ENCODE data around the gene FOXP2.

FOXP2 gene

GRCh38 chr7:114703677-114704076 is 289.1 kb downstream of the FOXP2 start:
- Histone ChIP-seq H3K4me2 (ENCODE audit: low read length) (no peak overlapping the region), H4K20me1 (ENCODE audit: insufficient read depth, low read length) (no peaks in the 10 kb centered on the region), H3K4me3 (ENCODE audit: low read length) (no peak overlapping the region), H3K9ac (ENCODE audit: low read length) (no peak overlapping the region), H3K27ac (ENCODE audit: low read length) (no peak overlapping the region), H3K9me3 (ENCODE audit: insufficient read depth, low read length) (no peaks in the 10 kb centered on the region), H3K79me2 (ENCODE audit: low read length) (no peaks in the 10 kb centered on the region), H2AFZ (ENCODE audit: low read depth, low read length) (no peak overlapping the region), H3K36me3 (replicated peaks; ENCODE audit: low read depth, low read length) (no peaks in the 10 kb centered on the region), H3K27me3 (ENCODE audit: low read depth, low read length) (no peaks in the 10 kb centered on the region), H3K4me1 (ENCODE audit: low read length) (peaks cover 8% of the 10 kb centered on the region; the same call in 1 of the 2 replicates)
- TF ChIP-seq EZH2phosphoT487 (IDR thresholded peaks at IDR 0.05; ENCODE audit: low read depth), result no peak
- no peak for TF ChIP-seq CTCF (IDR thresholded peaks at IDR 0.05; ENCODE audit: low read depth, low read length)

GRCh38 chr7:114708646-114709045 is 294.0 kb downstream of the FOXP2 start:
- Histone ChIP-seq H2AFZ (ENCODE audit: low read depth, low read length) (no peak overlapping the region), H3K9me3 (ENCODE audit: insufficient read depth, low read length) (no peaks in the 10 kb centered on the region), H3K4me1 (ENCODE audit: low read length) (no peaks in the 10 kb centered on the region), H3K36me3 (replicated peaks; ENCODE audit: low read depth, low read length) (no peaks in the 10 kb centered on the region), H3K27me3 (ENCODE audit: low read depth, low read length) (no peaks in the 10 kb centered on the region), H3K4me3 (ENCODE audit: low read length) (no peak overlapping the region), H3K4me2 (ENCODE audit: low read length) (no peak overlapping the region), H3K9ac (ENCODE audit: low read length) (no peak overlapping the region), H4K20me1 (ENCODE audit: insufficient read depth, low read length) (no peaks in the 10 kb centered on the region), H3K27ac (ENCODE audit: low read length) (no peak overlapping the region), H3K79me2 (ENCODE audit: low read length) (no peaks in the 10 kb centered on the region)
- TF ChIP-seq CTCF (IDR thresholded peaks at IDR 0.05; ENCODE audit: low read depth, low read length), result no peak
- no peak for TF ChIP-seq EZH2phosphoT487 (IDR thresholded peaks at IDR 0.05; ENCODE audit: low read depth)

GRCh38 chr7:114710499-114710898 is 295.9 kb downstream of the FOXP2 start:
- Histone ChIP-seq H3K4me1 (ENCODE audit: low read length) (peaks cover 1% of the 10 kb centered on the region; the same call in 1 of the 2 replicates), H3K9me3 (ENCODE audit: insufficient read depth, low read length) (no peaks in the 10 kb centered on the region), H4K20me1 (ENCODE audit: insufficient read depth, low read length) (no peaks in the 10 kb centered on the region), H3K4me3 (ENCODE audit: low read length) (no peak overlapping the region), H3K79me2 (ENCODE audit: low read length) (no peaks in the 10 kb centered on the region), H3K27me3 (ENCODE audit: low read depth, low read length) (no peaks in the 10 kb centered on the region), H2AFZ (ENCODE audit: low read depth, low read length) (no peak overlapping the region), H3K27ac (ENCODE audit: low read length) (no peak overlapping the region), H3K9ac (ENCODE audit: low read length) (no peak overlapping the region), H3K36me3 (replicated peaks; ENCODE audit: low read depth, low read length) (no peaks in the 10 kb centered on the region), H3K4me2 (ENCODE audit: low read length) (no peak overlapping the region)
- TF ChIP-seq EZH2phosphoT487 (IDR thresholded peaks at IDR 0.05; ENCODE audit: low read depth), result no peak
- TF ChIP-seq CTCF (IDR thresholded peaks at IDR 0.05; ENCODE audit: low read depth, low read length), result no peak

- no peak for TF ChIP-seq EZH2phosphoT487 (IDR thresholded peaks at IDR 0.05; ENCODE audit: low read depth)
- no peak for TF ChIP-seq CTCF (IDR thresholded peaks at IDR 0.05; ENCODE audit: low read depth, low read length)
- H3K36me3 ChIP-seq (replicated peaks; ENCODE audit: low read depth, low read length), result no peaks in the 10 kb centered on the region
- H3K4me1 ChIP-seq (ENCODE audit: low read length), result peaks cover 9% of the 10 kb centered on the region
- H3K4me3 ChIP-seq (ENCODE audit: low read length), result no peak overlapping the region
- H3K9me3 ChIP-seq (ENCODE audit: insufficient read depth, low read length), result no peaks in the 10 kb centered on the region
- no peaks in the 10 kb centered on the region for H3K27me3 ChIP-seq (ENCODE audit: low read depth, low read length)
- no peaks in the 10 kb centered on the region for H4K20me1 ChIP-seq (ENCODE audit: insufficient read depth, low read length)
- no peak overlapping the region for H3K27ac ChIP-seq (ENCODE audit: low read length)
- H3K79me2 ChIP-seq (ENCODE audit: low read length), result no peaks in the 10 kb centered on the region
- no peak overlapping the region for H3K4me2 ChIP-seq (ENCODE audit: low read length)
- H3K9ac ChIP-seq (ENCODE audit: low read length), result no peak overlapping the region
- no peak overlapping the region for H2AFZ ChIP-seq (ENCODE audit: low read depth, low read length)
These were observed 296.6 kb downstream of the FOXP2 start for GRCh38 chr7:114711241-114711640.
